H1 (cell line): Measurements from ENCODE around the gene GDPD5. TPM values are rescaled to one million over a fixed set of nuclear protein-coding genes. Genes with fewer than 3 reads are reported as not detected.

Experiments
- ASH2L ChIP-seq: fragments of 200-600, 300-600 bp; sonication (generic); IDR thresholded peaks from one replicate; pipeline ENCODE4 v1.7.1; 2017; ENCODE audit warnings: low read length
- CREB1 ChIP-seq: IDR thresholded peaks from 2 replicates; pipeline ENCODE4 v1.6.1; 2012; ENCODE audit warnings: inconsistent platforms
- EZH2 ChIP-seq: fragments of 200-600 bp; sonication (generic); IDR thresholded peaks from 2 replicates; pipeline ENCODE4 v1.7.1; 2012; ENCODE audit warnings: low read depth, mild to moderate bottlenecking, moderate library complexity, low read length, inconsistent platforms; ENCODE audit not compliant: severe bottlenecking
- GABPA ChIP-seq: IDR thresholded peaks from 2 replicates; pipeline ENCODE4 v1.6.1; 2011; ENCODE audit warnings: mild to moderate bottlenecking, low read length, moderate library complexity, borderline replicate concordance; ENCODE audit not compliant: insufficient read depth
- HDAC6 ChIP-seq: IDR thresholded peaks from one replicate; pipeline ENCODE4 v1.7.1; 2012; ENCODE audit warnings: low read depth, mild to moderate bottlenecking, inconsistent platforms, low read length, moderate library complexity
- MAFK ChIP-seq: IDR thresholded peaks from 2 replicates; pipeline ENCODE4 v1.6.1; 2012; ENCODE audit warnings: low read depth, mild to moderate bottlenecking, improper control_type of control experiment, low read length
- TAF1 ChIP-seq: IDR thresholded peaks from 2 replicates; pipeline ENCODE4 v1.6.1; 2011; ENCODE audit warnings: mild to moderate bottlenecking, low read depth, low read length
- YY1 ChIP-seq: IDR thresholded peaks from 2 replicates; pipeline ENCODE4 v1.6.1; 2011; ENCODE audit warnings: low read depth, mild to moderate bottlenecking, low read length
- polyA plus RNA-seq, 7 experiments: library from polyadenylated mRNA; depleted of rRNA in 3 of 7; stranded (reverse) in 5 of 7; unstranded in 2 of 7; fragments of >200 nt in 5 of 7; fragments of 200-250 nt in 2 of 7; gene quantifications; 1 replicate in 5 of 7; 2 replicates in 1 of 7; 4 replicates in 1 of 7; pipeline versions ENCODE4 v1.2.1 to v1.2.3, GENCODE V29; 2011 to 2013; ENCODE audit warnings: missing spikeins in 2 of 7, mixed read lengths in 2 of 7
- total RNA-seq: library from RNA; stranded (reverse); fragmentation: NEBNext Ultra II Directional; extraction: Animal tissue kit (Norgen Biotek cat#: 25700); gene quantifications from 2 replicates; pipeline ENCODE4 v1.2.1, GENCODE V29; 2021
- TF ChIP-seq, protein P1 (sequence below): fragments of 300-600 bp; sonication (generic); IDR thresholded peaks from 2 replicates; pipeline ENCODE4 v1.7.1; 2012; ENCODE audit warnings: low read length, moderate library complexity, mild to moderate bottlenecking, inconsistent platforms; ENCODE audit not compliant: insufficient replicate concordance
- TF ChIP-seq, protein P2 (sequence below): IDR thresholded peaks from 2 replicates; pipeline ENCODE4 v1.6.1; 2012; ENCODE audit warnings: inconsistent platforms

The GDPD5 gene
- total and polyA plus RNA-seq, 2 of the 8 experiments (the other 6 are each of a cell fraction or from before 2014, with no cell fraction given) = 7.8 to 8.6 TPM

DNA sequence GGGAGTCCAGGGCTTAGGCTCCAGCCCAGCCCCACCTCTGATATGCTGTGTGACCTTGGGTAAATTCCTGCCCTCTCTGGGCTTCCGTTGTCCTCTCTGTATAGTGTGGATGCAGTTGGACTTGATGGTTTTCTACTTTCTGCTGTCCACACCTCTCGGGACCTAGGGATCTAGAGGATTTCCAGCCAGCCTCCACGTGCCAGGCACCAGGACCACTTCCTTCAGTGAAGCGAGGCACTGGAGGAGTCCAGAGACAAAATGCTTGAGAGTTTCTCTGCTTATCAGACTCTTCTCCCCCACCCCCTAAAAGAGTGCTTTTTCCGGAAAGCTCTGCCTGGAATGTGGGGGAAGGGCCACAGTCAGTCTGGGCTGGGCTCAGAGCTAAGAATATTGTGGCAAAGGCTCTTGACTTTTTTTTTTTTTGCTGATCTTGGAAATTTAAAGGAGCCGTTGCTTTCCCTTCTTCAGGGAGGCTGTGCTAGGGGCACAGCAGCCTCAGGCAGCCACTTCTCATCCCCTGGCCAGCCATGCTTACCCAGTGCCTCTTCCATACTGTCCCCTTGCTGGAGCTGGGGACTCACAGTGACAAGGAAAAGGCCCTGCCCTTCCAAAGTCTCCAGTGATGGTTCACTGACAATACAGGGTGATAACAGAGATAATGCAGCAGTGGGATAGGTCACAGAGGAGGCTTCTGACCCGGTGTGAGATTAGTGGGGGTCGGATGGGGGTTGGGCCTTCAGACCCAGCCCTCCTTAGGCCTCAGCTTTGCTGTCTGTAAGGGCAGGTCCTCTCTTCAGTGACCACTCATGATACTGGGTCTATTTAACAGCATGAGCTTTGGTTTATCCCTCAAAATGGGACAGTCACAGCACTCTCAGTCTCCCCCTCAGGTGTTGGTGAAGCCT is 33.5 kb upstream of the GDPD5 start (continued):
- TF ChIP-seq GABPA (no peak), TAF1 (0 out of 2 replicates have a peak, but pooled peaks have one; percentile 41), YY1 (no peak), MAFK (no peak), EZH2 (no peak), ASH2L (no peak), CREB1 (no peak), HDAC6 (no peak)
- TF ChIP-seq, protein P1, sequence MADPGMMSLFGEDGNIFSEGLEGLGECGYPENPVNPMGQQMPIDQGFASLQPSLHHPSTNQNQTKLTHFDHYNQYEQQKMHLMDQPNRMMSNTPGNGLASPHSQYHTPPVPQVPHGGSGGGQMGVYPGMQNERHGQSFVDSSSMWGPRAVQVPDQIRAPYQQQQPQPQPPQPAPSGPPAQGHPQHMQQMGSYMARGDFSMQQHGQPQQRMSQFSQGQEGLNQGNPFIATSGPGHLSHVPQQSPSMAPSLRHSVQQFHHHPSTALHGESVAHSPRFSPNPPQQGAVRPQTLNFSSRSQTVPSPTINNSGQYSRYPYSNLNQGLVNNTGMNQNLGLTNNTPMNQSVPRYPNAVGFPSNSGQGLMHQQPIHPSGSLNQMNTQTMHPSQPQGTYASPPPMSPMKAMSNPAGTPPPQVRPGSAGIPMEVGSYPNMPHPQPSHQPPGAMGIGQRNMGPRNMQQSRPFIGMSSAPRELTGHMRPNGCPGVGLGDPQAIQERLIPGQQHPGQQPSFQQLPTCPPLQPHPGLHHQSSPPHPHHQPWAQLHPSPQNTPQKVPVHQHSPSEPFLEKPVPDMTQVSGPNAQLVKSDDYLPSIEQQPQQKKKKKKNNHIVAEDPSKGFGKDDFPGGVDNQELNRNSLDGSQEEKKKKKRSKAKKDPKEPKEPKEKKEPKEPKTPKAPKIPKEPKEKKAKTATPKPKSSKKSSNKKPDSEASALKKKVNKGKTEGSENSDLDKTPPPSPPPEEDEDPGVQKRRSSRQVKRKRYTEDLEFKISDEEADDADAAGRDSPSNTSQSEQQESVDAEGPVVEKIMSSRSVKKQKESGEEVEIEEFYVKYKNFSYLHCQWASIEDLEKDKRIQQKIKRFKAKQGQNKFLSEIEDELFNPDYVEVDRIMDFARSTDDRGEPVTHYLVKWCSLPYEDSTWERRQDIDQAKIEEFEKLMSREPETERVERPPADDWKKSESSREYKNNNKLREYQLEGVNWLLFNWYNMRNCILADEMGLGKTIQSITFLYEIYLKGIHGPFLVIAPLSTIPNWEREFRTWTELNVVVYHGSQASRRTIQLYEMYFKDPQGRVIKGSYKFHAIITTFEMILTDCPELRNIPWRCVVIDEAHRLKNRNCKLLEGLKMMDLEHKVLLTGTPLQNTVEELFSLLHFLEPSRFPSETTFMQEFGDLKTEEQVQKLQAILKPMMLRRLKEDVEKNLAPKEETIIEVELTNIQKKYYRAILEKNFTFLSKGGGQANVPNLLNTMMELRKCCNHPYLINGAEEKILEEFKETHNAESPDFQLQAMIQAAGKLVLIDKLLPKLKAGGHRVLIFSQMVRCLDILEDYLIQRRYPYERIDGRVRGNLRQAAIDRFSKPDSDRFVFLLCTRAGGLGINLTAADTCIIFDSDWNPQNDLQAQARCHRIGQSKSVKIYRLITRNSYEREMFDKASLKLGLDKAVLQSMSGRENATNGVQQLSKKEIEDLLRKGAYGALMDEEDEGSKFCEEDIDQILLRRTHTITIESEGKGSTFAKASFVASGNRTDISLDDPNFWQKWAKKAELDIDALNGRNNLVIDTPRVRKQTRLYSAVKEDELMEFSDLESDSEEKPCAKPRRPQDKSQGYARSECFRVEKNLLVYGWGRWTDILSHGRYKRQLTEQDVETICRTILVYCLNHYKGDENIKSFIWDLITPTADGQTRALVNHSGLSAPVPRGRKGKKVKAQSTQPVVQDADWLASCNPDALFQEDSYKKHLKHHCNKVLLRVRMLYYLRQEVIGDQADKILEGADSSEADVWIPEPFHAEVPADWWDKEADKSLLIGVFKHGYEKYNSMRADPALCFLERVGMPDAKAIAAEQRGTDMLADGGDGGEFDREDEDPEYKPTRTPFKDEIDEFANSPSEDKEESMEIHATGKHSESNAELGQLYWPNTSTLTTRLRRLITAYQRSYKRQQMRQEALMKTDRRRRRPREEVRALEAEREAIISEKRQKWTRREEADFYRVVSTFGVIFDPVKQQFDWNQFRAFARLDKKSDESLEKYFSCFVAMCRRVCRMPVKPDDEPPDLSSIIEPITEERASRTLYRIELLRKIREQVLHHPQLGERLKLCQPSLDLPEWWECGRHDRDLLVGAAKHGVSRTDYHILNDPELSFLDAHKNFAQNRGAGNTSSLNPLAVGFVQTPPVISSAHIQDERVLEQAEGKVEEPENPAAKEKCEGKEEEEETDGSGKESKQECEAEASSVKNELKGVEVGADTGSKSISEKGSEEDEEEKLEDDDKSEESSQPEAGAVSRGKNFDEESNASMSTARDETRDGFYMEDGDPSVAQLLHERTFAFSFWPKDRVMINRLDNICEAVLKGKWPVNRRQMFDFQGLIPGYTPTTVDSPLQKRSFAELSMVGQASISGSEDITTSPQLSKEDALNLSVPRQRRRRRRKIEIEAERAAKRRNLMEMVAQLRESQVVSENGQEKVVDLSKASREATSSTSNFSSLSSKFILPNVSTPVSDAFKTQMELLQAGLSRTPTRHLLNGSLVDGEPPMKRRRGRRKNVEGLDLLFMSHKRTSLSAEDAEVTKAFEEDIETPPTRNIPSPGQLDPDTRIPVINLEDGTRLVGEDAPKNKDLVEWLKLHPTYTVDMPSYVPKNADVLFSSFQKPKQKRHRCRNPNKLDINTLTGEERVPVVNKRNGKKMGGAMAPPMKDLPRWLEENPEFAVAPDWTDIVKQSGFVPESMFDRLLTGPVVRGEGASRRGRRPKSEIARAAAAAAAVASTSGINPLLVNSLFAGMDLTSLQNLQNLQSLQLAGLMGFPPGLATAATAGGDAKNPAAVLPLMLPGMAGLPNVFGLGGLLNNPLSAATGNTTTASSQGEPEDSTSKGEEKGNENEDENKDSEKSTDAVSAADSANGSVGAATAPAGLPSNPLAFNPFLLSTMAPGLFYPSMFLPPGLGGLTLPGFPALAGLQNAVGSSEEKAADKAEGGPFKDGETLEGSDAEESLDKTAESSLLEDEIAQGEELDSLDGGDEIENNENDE = no peak
- TF ChIP-seq, protein P2, sequence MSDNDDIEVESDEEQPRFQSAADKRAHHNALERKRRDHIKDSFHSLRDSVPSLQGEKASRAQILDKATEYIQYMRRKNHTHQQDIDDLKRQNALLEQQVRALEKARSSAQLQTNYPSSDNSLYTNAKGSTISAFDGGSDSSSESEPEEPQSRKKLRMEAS = peak; percentile 48; the same call in 1 of the 2 replicates
